ENCODE measurements around the gene LGI4.
"Not testable (repeated sequence)": the region's sequence is repeated elsewhere in the genome, so short reads cannot be mapped to it uniquely, and the experiment has no call there.

LGI4 gene

GRCh38 chr19:35160629-35161433, 26.0 kb upstream of the LGI4 start:
- no peak for DNase-seq (ENCODE audit: low read depth)

- no peak for DNase-seq (ENCODE audit: low read depth)
These were observed 24.7 kb upstream of the LGI4 start for GRCh38 chr19:35159606-35160005.

GRCh38 chr19:35157431-35157830, 22.6 kb upstream of the LGI4 start:
- no peak for DNase-seq (ENCODE audit: low read depth)

- no peak for DNase-seq (ENCODE audit: low read depth)
These were observed 21.8 kb upstream of the LGI4 start for GRCh38 chr19:35156673-35157014.

- DNase-seq (ENCODE audit: low read depth) = no peak
These were observed 21.3 kb upstream of the LGI4 start for GRCh38 chr19:35155981-35156672.

GRCh38 chr19:35155441-35155840, 20.6 kb upstream of the LGI4 start:
- DNase-seq (ENCODE audit: low read depth) = no peak

GRCh38 chr19:35154525-35155406, 19.9 kb upstream of the LGI4 start, which contains the start of gene FXYD5:
Gene FXYD5, plus strand, starts transcription at chr19:35154735. Its CDS starts 816 bp downstream, at chr19:35155551.
- peak; percentile 67 for DNase-seq (ENCODE audit: low read depth)

GRCh38 chr19:35153701-35154524, 19.1 kb upstream of the LGI4 start:
- peak; percentile 57 for DNase-seq (ENCODE audit: low read depth)

GRCh38 chr19:35153129-35153522, 18.3 kb upstream of the LGI4 start:
- DNase-seq (ENCODE audit: low read depth) = not testable (repeated sequence)

- no peak for DNase-seq (ENCODE audit: low read depth)
These were observed 16.6 kb upstream of the LGI4 start for GRCh38 chr19:35151273-35152065.

- DNase-seq (ENCODE audit: low read depth) = no peak
These were observed 15.6 kb upstream of the LGI4 start for GRCh38 chr19:35150445-35150844.

GRCh38 chr19:35149463-35149862, 14.6 kb upstream of the LGI4 start:
- no peak for DNase-seq (ENCODE audit: low read depth)

GRCh38 chr19:35146746-35147459, 12.0 kb upstream of the LGI4 start:
- DNase-seq (ENCODE audit: low read depth) = no peak

- no peak for DNase-seq (ENCODE audit: low read depth)
These were observed 10.0 kb upstream of the LGI4 start for GRCh38 chr19:35144600-35145436.

GRCh38 chr19:35144259-35144599, 9.4 kb upstream of the LGI4 start:
- DNase-seq (ENCODE audit: low read depth) = no peak

- no peak for DNase-seq (ENCODE audit: low read depth)
These were observed 9.0 kb upstream of the LGI4 start for GRCh38 chr19:35143818-35144217.

- DNase-seq (ENCODE audit: low read depth) = no peak
These were observed 8.4 kb upstream of the LGI4 start, which contains the start of gene FXYD7 for GRCh38 chr19:35143231-35143715. Gene FXYD7, plus strand, starts transcription at chr19:35143255. Its CDS starts 79 bp downstream, at chr19:35143334.

- DNase-seq (ENCODE audit: low read depth) = peak; percentile 47
These were observed 7.9 kb upstream of the LGI4 start for GRCh38 chr19:35142606-35143230.

All from stimulated activated CD8-positive, alpha-beta memory T cell treated with anti-CD3 and anti-CD28 coated beads, Interleukin-12 subunit alpha, Interleukin-12 subunit beta, amount 100 ng/mL, for 4 hours (primary cell).